GM18508 (cell line): Measurements from ENCODE around the gene PROSER2.
"Not testable (repeated sequence)": the region's sequence is repeated elsewhere in the genome, so short reads cannot be mapped to it uniquely, and the experiment has no call there.

Source experiments
- ATAC-seq: cut with Tn5 transposase; IDR thresholded peaks from one replicate; pipeline ENCODE4 v1.9.1; 2021; ENCODE audit warnings: moderate number of reproducible peaks; ENCODE audit not compliant: insufficient read depth, unreplicated experiment

PROSER2 gene

GRCh38 chr10:11881477-11882417, 58.6 kb downstream of the PROSER2 start:
- ATAC-seq, result no peak

DNA sequence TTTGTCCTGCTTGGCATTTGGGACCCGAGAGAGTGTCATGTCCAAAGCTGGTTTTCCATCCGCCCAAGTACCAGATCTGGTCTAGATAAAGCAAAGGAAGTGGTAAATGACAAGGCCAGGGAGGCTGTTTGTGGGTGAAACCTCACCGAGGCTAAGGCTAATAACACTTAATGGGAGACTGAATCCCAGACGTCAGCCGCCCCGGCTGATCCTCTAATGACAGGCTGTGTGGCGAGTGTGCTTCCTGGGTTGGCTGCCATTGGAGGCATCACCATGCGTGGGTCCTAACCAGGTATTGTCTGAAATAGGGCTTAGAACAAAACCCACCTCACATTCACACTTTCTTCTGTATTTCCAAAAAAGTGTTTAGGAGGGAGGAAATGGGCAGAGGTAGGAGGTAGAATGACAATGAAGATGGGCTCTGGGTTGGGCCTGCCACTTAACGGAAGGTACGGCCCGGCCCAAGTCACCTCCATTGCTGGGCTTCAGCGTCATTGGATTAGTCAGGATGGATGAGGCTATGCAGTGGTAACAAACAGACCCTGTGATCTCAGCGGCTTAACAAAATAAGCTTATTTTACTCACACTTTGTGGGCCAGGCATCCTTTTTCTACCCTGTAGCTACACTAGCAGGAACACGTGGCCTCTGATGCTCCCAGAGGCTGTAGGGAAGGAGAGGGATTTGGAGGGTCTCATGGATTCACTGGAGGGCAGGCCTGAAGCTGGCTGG, 59.7 kb downstream of the PROSER2 start:
- no peak for ATAC-seq

DNA sequence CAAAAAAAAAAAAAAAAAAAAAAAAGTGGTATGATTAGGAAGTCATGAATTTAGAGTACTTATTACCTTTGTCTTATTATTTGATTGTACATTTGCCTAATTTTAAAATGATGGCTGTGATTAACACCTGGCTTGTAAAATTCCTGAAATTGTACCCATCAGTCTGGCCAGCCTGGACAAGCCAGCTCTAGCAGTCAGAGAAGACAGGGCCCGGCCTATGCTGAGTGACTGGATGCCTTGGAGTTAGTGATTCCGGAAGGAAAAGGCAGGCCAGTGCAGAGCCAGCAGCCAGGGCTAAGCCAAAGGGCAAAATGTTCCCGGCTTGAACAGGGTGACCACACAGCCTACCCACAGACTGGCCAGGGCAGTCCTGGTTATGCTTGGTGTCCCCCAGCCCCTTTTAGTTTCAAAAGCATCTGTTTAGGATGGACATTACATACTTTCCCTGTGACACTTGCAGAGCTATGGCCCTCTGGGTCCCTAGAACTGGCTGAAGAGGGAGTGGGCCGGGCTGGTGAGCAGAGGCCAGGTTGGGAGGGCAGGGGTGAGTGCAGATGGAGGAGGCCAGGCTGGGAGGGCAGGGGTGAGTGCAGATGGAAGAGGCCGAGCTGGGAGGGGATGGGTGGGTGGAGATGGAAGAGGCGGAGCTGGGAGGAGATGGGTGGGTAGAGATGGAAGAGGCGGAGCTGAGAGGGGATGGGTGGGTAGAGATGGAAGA, 61.7 kb downstream of the PROSER2 start:
- ATAC-seq, result no peak

GRCh38 chr10:11885437-11886137, 62.4 kb downstream of the PROSER2 start:
- no peak for ATAC-seq

GRCh38 chr10:11886138-11886474, 63.0 kb downstream of the PROSER2 start:
- no peak for ATAC-seq

GRCh38 chr10:11886851-11887250, 63.7 kb downstream of the PROSER2 start:
- no peak for ATAC-seq

GRCh38 chr10:11887381-11888227, 64.4 kb downstream of the PROSER2 start:
- ATAC-seq, result no peak

GRCh38 chr10:11889263-11889662, 66.1 kb downstream of the PROSER2 start:
- not testable (repeated sequence) for ATAC-seq

- ATAC-seq, result no peak
These were observed 68.8 kb downstream of the PROSER2 start for GRCh38 chr10:11891776-11892486.

- no peak for ATAC-seq
These were observed 70.7 kb downstream of the PROSER2 start for GRCh38 chr10:11893749-11894278.

GRCh38 chr10:11894381-11895107, 71.4 kb downstream of the PROSER2 start:
- no peak for ATAC-seq

DNA sequence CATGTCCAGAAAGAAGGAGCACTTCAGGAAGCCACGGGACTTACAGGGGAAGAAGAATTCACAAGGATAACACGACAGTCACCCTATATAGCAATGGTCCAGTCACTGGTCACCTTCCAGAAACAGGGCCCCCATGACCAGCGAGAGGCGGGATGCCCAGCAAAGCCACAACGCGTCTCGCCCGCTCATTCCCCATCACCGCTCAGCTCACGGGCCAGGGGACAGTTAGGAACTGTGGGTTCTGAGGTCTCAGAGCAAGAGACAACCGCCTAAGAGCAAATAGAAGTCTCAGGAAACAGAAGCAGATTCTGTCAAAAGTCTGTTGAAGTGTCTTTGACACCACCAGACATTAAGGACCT, 71.9 kb downstream of the PROSER2 start:
- ATAC-seq, result no peak

DNA sequence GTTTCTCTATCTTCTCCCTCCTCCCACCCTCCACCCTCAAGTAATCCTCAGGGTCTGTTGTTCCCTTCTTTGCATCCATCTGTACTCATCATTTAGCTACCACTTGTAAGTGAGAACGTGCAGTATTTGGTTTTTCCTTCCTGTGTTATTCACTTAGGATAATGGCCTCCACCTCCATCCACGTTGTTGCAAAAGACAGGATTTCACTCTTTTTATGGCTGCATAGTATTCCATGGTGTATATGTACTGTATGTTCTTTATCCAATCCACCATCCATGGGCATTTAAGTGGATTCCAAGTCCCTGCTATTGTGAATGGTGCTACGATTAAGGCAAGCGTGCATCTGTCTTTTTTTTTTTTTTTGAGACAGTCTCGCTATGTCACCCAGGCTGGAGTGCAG, 72.4 kb downstream of the PROSER2 start:
- ATAC-seq, result no peak

GRCh38 chr10:11896549-11897200, 73.5 kb downstream of the PROSER2 start:
- no peak for ATAC-seq

DNA sequence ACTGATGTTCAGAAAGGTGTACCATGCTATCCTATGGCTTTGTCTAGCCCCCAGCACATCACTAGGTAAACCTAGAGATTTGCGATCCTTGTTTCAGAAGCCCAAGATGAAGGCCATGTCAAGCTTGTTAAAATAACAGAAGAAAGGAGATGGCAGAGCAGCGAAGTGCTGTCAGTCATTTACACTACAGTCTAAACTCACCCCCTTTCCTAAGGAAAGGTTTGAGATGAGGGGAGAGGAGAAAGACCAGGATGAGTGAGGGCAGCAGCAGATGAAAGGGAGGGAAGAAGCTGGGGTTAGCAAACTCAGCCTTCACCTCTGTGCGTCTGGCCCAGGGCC, 74.8 kb downstream of the PROSER2 start:
- ATAC-seq, result no peak

GRCh38 chr10:11898372-11899066, 75.4 kb downstream of the PROSER2 start:
- ATAC-seq, result no peak
